Liver (tissue), 3 donors: ENCODE measurements around the gene DDIT4.

Source experiments
- EGR1 ChIP-seq, 2 donors: IDR thresholded peaks; 2 replicates each; pipeline ENCODE4 v1.6.1; 2016 to 2018; ENCODE audit warnings: antibody characterized with exemption in 2 of 2, low read depth in 2 of 2
- RXRA ChIP-seq, 2 donors: IDR thresholded peaks; 2 replicates each; pipeline ENCODE4 v1.6.1; 2017 to 2018; ENCODE audit warnings: antibody characterized with exemption in 2 of 2, mild to moderate bottlenecking in 1 of 2
- TF ChIP-seq, protein P1 (sequence below): fragments of 150-350 bp; IDR thresholded peaks from 2 replicates; pipeline ENCODE4 v1.5.1; 2017; ENCODE audit warnings: improper control_type of control experiment, low read depth, low read length; ENCODE audit not compliant: missing input control
- TF ChIP-seq, protein P2 (sequence below): IDR thresholded peaks from 2 replicates; pipeline ENCODE4 v1.6.1; 2016; ENCODE audit warnings: antibody characterized with exemption, mild to moderate bottlenecking
- TF ChIP-seq, protein P3 (sequence below): IDR thresholded peaks from 2 replicates; pipeline ENCODE4 v1.6.1; 2016; ENCODE audit warnings: antibody characterized with exemption
- donor health status: healthy.
- donor health status: healthy.

DNA sequence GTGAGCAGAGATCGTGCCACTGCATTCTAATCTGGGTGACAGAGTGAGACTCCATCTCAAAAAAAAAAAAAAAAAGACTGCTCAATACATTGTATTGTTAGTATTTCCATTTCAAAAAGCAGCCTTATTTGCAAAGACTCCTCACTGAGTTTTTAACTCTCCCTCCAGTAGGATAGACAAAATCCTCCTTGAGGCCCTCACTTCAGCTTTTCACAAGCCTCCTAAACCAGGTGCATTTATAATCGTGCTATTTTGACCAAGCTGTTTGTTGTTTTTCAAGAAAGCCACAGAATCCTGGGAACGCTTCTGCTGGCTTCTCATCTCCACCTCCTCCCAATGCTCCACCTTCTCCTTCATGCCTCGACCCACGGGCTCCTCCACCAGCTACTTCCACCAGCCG is 6.3 kb upstream of the DDIT4 start:
- TF ChIP-seq, protein P1, sequence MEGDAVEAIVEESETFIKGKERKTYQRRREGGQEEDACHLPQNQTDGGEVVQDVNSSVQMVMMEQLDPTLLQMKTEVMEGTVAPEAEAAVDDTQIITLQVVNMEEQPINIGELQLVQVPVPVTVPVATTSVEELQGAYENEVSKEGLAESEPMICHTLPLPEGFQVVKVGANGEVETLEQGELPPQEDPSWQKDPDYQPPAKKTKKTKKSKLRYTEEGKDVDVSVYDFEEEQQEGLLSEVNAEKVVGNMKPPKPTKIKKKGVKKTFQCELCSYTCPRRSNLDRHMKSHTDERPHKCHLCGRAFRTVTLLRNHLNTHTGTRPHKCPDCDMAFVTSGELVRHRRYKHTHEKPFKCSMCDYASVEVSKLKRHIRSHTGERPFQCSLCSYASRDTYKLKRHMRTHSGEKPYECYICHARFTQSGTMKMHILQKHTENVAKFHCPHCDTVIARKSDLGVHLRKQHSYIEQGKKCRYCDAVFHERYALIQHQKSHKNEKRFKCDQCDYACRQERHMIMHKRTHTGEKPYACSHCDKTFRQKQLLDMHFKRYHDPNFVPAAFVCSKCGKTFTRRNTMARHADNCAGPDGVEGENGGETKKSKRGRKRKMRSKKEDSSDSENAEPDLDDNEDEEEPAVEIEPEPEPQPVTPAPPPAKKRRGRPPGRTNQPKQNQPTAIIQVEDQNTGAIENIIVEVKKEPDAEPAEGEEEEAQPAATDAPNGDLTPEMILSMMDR = no peak
- TF ChIP-seq, protein P2, sequence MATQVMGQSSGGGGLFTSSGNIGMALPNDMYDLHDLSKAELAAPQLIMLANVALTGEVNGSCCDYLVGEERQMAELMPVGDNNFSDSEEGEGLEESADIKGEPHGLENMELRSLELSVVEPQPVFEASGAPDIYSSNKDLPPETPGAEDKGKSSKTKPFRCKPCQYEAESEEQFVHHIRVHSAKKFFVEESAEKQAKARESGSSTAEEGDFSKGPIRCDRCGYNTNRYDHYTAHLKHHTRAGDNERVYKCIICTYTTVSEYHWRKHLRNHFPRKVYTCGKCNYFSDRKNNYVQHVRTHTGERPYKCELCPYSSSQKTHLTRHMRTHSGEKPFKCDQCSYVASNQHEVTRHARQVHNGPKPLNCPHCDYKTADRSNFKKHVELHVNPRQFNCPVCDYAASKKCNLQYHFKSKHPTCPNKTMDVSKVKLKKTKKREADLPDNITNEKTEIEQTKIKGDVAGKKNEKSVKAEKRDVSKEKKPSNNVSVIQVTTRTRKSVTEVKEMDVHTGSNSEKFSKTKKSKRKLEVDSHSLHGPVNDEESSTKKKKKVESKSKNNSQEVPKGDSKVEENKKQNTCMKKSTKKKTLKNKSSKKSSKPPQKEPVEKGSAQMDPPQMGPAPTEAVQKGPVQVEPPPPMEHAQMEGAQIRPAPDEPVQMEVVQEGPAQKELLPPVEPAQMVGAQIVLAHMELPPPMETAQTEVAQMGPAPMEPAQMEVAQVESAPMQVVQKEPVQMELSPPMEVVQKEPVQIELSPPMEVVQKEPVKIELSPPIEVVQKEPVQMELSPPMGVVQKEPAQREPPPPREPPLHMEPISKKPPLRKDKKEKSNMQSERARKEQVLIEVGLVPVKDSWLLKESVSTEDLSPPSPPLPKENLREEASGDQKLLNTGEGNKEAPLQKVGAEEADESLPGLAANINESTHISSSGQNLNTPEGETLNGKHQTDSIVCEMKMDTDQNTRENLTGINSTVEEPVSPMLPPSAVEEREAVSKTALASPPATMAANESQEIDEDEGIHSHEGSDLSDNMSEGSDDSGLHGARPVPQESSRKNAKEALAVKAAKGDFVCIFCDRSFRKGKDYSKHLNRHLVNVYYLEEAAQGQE = no peak
- TF ChIP-seq RXRA (IDR thresholded peaks at IDR 0.05) (no peak), EGR1 (IDR thresholded peaks at IDR 0.05; ENCODE audit: low read depth in 2 of 2) (no peak)
- TF ChIP-seq, protein P3, sequence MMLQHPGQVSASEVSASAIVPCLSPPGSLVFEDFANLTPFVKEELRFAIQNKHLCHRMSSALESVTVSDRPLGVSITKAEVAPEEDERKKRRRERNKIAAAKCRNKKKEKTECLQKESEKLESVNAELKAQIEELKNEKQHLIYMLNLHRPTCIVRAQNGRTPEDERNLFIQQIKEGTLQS = no peak
